NB4 (cell line): ENCODE results near the gene AFAP1.

Source experiments
- MAX ChIP-seq: IDR thresholded peaks from 2 replicates; pipeline ENCODE4 v1.6.1; 2011; ENCODE audit warnings: low read depth, low read length
- TF ChIP-seq, protein P1 (sequence below): IDR thresholded peaks from one replicate; pipeline ENCODE4 v1.5.1; 2012; ENCODE audit warnings: low read depth, low read length

DNA sequence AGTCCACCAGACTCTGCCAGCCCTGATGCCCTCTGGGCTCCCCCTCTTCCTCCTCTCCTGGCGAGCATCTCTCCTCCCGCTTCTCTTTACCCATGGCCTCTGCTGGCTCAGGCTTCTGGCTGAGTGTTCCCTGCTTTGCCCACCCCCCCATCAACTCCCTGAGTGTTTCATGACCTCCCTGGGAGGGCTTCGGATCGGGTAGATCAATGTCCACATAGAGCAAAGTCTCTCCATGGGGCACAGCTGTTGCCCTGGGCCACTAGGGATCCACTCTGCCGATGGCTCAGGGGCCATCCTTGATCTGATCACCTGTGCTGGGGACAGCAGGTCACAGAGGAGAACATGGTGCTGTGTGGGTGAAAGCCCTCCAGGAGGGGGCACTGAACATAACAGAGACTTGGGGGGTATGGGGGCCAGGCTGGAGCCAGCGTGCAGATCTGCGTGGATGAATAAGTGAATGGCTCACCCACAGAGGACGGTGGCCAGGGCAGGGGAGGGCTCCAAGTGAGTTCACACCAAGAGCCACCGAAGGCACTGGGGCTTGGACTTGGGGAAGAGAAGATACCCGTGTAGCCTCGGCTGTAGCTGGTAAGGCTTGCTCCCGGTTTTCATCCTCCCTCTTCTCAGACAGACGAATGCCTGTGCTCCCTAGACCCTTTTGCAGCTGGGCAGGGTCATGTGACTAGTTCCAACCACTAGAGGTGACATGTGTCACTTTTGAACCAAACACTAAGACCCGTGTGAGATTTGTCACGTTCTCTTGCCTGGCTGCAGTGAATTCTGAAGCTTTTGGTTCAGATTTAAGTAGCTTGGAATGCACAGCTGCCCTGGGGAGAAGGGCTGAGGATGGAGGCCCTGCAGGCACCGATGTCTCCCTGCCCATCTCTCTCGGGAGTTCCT, 23.2 kb upstream of the AFAP1 start:
- TF ChIP-seq, protein P1, sequence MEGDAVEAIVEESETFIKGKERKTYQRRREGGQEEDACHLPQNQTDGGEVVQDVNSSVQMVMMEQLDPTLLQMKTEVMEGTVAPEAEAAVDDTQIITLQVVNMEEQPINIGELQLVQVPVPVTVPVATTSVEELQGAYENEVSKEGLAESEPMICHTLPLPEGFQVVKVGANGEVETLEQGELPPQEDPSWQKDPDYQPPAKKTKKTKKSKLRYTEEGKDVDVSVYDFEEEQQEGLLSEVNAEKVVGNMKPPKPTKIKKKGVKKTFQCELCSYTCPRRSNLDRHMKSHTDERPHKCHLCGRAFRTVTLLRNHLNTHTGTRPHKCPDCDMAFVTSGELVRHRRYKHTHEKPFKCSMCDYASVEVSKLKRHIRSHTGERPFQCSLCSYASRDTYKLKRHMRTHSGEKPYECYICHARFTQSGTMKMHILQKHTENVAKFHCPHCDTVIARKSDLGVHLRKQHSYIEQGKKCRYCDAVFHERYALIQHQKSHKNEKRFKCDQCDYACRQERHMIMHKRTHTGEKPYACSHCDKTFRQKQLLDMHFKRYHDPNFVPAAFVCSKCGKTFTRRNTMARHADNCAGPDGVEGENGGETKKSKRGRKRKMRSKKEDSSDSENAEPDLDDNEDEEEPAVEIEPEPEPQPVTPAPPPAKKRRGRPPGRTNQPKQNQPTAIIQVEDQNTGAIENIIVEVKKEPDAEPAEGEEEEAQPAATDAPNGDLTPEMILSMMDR = no peak
- TF ChIP-seq MAX = no peak
